ENCODE data around the gene OR52E8.

DNA sequence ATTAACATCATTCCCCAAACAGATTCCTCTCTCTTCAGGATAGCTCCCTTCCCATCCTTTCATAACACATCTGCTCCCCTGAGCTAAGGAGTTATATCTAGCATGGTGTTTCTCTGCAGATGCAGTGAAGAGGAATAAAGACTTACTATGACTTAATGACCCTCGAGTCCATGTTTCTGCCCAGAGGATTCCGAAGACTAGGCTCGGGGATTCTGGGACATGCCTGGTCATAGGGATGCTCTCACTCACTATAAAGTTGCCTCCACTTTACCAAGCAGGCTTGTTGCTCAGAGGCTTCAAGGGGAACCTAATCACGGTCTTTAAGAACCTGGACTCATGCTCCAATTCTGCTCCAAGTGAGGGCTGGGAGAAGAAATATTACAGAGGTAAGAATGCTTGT lies 22.8 kb upstream of the OR52E8 start, which contains the start of gene OR52E4:
- TF ChIP-seq POLR2A (IDR thresholded peaks at IDR 0.05) = no peak
- TF ChIP-seq, protein P1, sequence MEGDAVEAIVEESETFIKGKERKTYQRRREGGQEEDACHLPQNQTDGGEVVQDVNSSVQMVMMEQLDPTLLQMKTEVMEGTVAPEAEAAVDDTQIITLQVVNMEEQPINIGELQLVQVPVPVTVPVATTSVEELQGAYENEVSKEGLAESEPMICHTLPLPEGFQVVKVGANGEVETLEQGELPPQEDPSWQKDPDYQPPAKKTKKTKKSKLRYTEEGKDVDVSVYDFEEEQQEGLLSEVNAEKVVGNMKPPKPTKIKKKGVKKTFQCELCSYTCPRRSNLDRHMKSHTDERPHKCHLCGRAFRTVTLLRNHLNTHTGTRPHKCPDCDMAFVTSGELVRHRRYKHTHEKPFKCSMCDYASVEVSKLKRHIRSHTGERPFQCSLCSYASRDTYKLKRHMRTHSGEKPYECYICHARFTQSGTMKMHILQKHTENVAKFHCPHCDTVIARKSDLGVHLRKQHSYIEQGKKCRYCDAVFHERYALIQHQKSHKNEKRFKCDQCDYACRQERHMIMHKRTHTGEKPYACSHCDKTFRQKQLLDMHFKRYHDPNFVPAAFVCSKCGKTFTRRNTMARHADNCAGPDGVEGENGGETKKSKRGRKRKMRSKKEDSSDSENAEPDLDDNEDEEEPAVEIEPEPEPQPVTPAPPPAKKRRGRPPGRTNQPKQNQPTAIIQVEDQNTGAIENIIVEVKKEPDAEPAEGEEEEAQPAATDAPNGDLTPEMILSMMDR (IDR thresholded peaks at IDR 0.05) = no peak
- no peak for TF ChIP-seq POLR2AphosphoS5 (IDR thresholded peaks at IDR 0.05)
- no peak for TF ChIP-seq EP300 (IDR thresholded peaks at IDR 0.05)

Data from gastroesophageal sphincter (tissue), 3 donors.